Gastrocnemius medialis (tissue), 4 donors: ENCODE results near the gene DYNLT2B. TPM values are rescaled to one million over a fixed set of nuclear protein-coding genes. Genes with fewer than 3 reads are reported as not detected.

ENCODE experiments used
- ATAC-seq, 2 donors: fragments of 150-250 bp; one replicate each; pipeline ENCODE4 v1.9.1; 2016
- DNase-seq, 2 donors: peaks; one replicate each; pipeline ENCODE4 v3.0.0-alpha.2; 2019
- H3K27ac ChIP-seq, 4 donors: fragments of 200-600 bp; sonication (generic); 1 replicate in 1 of 4; 2 replicates in 3 of 4; pipeline ENCODE4 v1.5.1; 2016 to 2018; ENCODE audit warnings: mild to moderate bottlenecking in 2 of 4, moderate library complexity in 1 of 4
- H3K27me3 ChIP-seq, 3 donors: fragments of 200-600 bp; sonication (generic) in 2 of 3; 1 replicate in 1 of 3; 2 replicates in 2 of 3; pipeline versions ENCODE4 v1.5.1 to v1.6.0; 2016 to 2019; ENCODE audit warnings: mild to moderate bottlenecking in 1 of 3, moderate library complexity in 1 of 3
- H3K36me3 ChIP-seq, 2 donors: fragments of 200-600 bp; sonication (generic) in 1 of 2; one replicate each; pipeline ENCODE4 v1.5.1; 2017 to 2018
- H3K4me1 ChIP-seq, 2 donors: fragments of 200-600 bp; sonication (generic) in 1 of 2; one replicate each; pipeline ENCODE4 v1.5.1; 2016 to 2017; ENCODE audit warnings: mild to moderate bottlenecking in 2 of 2
- H3K4me3 ChIP-seq, 4 donors: fragments of 200-600 bp; sonication (generic) in 3 of 4; 1 replicate in 1 of 4; 2 replicates in 3 of 4; pipeline ENCODE4 v1.5.1; 2016 to 2019; ENCODE audit warnings: mild to moderate bottlenecking in 2 of 4
- H3K9me3 ChIP-seq, 3 donors: fragments of 200-600 bp; sonication (generic) in 2 of 3; 1 replicate in 1 of 3; 2 replicates in 2 of 3; pipeline ENCODE4 v1.5.1; 2016 to 2019
- POLR2A ChIP-seq, 2 donors: fragments of 450-650 bp; IDR thresholded peaks; one replicate each; pipeline ENCODE4 v1.6.1; 2017; ENCODE audit warnings: antibody characterized with exemption in 2 of 2, mild to moderate bottlenecking in 2 of 2, moderate library complexity in 2 of 2
- in situ Hi-C, 4 donors: fragments of 200-750 bp; cut with MboI; loops; one replicate each; pipeline versions ENCODE4 v1.15.0 to v1.8.0; 2017; ENCODE audit warnings: low sequenced_read_pairs in 4 of 4
- intact Hi-C: fragments of 100-400 bp; cut with DNase I; formaldehyde crosslinking; loops from one replicate; pipeline ENCODE4 v1.15.1; 2023; ENCODE audit warnings: low total_unique reads
- total RNA-seq, 4 donors: library from RNA; depleted of rRNA; stranded (reverse); fragments of >200 nt; gene quantifications; one replicate each; pipeline versions ENCODE4 v1.1.0 to v1.2.3, GENCODE V29; 2016
- TF ChIP-seq, protein P1 (sequence below), 5 experiments: fragments of 450-650 bp in 3 of 5; fragments of 200-600 bp in 2 of 5; sonication (generic) in 2 of 5; IDR thresholded peaks in 4 of 5; conservative IDR thresholded peaks in 1 of 5; 1 replicate in 4 of 5; 2 replicates in 1 of 5; pipeline ENCODE4 v1.5.1; 2016 to 2019; ENCODE audit warnings: antibody characterized with exemption in 5 of 5, mild to moderate bottlenecking in 3 of 5, moderate library complexity in 3 of 5

DYNLT2B gene
- total RNA-seq, 4 donors from 2014 or later = 2.3 to 3.3 TPM; not detected in 2

DNA sequence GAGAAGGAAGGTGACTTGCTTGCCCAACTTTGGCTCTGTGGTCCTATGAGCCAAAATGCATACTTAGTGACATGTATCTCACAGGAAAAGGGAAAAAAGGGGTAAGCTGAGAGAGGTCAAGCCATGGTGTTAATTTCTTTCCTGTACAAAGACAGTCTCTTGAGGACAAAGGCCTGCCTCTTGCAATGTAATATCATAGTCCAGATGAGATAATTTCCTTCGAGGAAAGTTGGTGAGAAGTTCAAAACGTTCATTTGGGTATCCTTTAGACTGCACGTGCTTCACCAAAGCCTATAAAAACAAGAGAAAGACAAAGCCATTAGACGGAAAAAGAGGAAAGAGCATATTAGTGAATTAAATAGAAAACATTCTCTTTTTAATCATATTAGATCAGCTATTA, 38.5 kb upstream of the DYNLT2B start:
- ATAC-seq (no peak), DNase-seq (no peak)
- H3K9me3 ChIP-seq = no peaks in the 10 kb centered on the region
- intact Hi-C loops (no loop called here), in situ Hi-C loops (no loop called here)
- no peaks in the 10 kb centered on the region for H3K27me3 ChIP-seq
- H3K4me1 ChIP-seq = no peaks in the 10 kb centered on the region
- peaks cover 0 to 67% of the 10 kb centered on the region in 2 donors for H3K36me3 ChIP-seq
- H3K4me3 ChIP-seq = no peak overlapping the region
- no peak for TF ChIP-seq POLR2A (IDR thresholded peaks at IDR 0.05)
- TF ChIP-seq, protein P1, sequence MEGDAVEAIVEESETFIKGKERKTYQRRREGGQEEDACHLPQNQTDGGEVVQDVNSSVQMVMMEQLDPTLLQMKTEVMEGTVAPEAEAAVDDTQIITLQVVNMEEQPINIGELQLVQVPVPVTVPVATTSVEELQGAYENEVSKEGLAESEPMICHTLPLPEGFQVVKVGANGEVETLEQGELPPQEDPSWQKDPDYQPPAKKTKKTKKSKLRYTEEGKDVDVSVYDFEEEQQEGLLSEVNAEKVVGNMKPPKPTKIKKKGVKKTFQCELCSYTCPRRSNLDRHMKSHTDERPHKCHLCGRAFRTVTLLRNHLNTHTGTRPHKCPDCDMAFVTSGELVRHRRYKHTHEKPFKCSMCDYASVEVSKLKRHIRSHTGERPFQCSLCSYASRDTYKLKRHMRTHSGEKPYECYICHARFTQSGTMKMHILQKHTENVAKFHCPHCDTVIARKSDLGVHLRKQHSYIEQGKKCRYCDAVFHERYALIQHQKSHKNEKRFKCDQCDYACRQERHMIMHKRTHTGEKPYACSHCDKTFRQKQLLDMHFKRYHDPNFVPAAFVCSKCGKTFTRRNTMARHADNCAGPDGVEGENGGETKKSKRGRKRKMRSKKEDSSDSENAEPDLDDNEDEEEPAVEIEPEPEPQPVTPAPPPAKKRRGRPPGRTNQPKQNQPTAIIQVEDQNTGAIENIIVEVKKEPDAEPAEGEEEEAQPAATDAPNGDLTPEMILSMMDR (IDR thresholded peaks at IDR 0.05 in 4 of 5, conservative IDR thresholded peaks at IDR 0.05 in 1 of 5) = no peak
- H3K27ac ChIP-seq = no peak overlapping the region

DNA sequence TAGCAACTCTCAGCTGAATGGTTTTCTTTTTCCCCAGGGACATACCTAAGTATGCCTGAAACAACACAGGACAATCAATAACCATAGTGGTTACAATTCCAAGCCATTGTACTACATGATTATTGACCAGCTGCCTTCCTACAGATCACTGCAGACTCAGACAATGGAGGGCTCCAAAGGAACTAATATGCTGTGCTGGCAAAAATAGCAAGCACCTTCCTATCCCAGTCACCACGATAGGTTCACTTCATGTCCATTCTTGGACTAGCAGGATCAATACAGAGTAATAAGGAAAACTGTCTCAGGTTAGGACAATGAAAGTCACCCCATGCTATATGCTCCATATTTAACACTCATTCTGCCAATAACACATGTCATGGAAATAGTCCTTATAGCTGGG, 37.6 kb upstream of the DYNLT2B start:
- intact Hi-C loops (no loop called here), in situ Hi-C loops (no loop called here)
- H3K27ac ChIP-seq = no peak overlapping the region
- no peaks in the 10 kb centered on the region for H3K4me1 ChIP-seq
- TF ChIP-seq POLR2A (IDR thresholded peaks at IDR 0.05) = no peak
- TF ChIP-seq, protein P1 (IDR thresholded peaks at IDR 0.05 in 4 of 5, conservative IDR thresholded peaks at IDR 0.05 in 1 of 5) = no peak
- H3K36me3 ChIP-seq = peaks cover 0 to 60% of the 10 kb centered on the region in 2 donors
- H3K4me3 ChIP-seq = no peak overlapping the region
- DNase-seq (no peak), ATAC-seq (no peak)
- no peaks in the 10 kb centered on the region for H3K27me3 ChIP-seq
- H3K9me3 ChIP-seq = no peaks in the 10 kb centered on the region

DNA sequence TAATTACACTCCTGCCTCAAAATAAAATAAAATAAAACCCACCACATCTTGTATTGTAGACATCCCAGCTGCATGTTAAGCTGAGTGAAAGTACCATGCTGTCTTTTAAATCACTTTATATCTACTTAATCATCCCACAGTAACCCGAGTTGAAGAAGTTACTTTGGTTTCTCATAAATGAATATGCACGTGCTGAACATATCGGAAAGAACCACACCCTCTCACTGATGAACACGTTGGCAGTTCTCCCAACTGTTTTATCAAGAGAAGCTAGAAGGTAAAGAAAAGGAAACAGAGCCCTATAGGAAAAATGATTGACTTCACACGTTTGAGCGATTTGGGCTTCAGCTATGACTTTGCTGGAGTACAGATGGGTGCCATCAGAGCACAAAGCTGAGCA, 36.1 kb upstream of the DYNLT2B start:
- TF ChIP-seq POLR2A (IDR thresholded peaks at IDR 0.05) = no peak
- TF ChIP-seq, protein P1 (IDR thresholded peaks at IDR 0.05 in 4 of 5, conservative IDR thresholded peaks at IDR 0.05 in 1 of 5) = no peak
- intact Hi-C loops = no loop called here

DNA sequence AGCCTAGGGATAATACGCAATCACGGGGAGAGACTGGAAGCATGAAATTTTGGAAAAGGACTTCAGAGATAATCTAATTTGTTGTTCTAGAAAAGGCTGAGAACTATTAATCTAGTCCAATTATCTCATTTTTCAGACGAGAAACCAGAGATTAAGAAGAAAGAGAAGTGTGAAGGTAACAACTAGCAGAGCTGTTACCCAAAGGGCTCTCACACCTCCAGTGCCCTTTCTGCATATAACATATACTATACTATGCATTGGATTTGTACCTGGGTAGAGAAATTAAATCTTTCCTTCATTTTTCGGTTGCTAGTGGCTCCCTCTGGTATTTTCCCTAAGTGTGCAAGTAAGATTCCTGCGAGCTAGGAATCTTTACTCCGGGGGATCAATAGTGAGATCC, 33.5 kb upstream of the DYNLT2B start:
- no peak overlapping the region for H3K27ac ChIP-seq
- no peaks in the 10 kb centered on the region for H3K9me3 ChIP-seq
- H3K36me3 ChIP-seq = peaks cover 0 to 42% of the 10 kb centered on the region in 2 donors
- no peaks in the 10 kb centered on the region for H3K4me1 ChIP-seq
- ATAC-seq = no peak
- H3K27me3 ChIP-seq = no peaks in the 10 kb centered on the region
- intact Hi-C loops = no loop called here
- in situ Hi-C loops = no loop called here
- DNase-seq = no peak
- H3K4me3 ChIP-seq = no peak overlapping the region
- no peak for TF ChIP-seq POLR2A (IDR thresholded peaks at IDR 0.05)
- TF ChIP-seq, protein P1 (IDR thresholded peaks at IDR 0.05 in 4 of 5, conservative IDR thresholded peaks at IDR 0.05 in 1 of 5) = no peak

More for the DNA sequence above, 36.1 kb upstream of the DYNLT2B start:
- H3K4me3 ChIP-seq = no peak overlapping the region
- H3K4me1 ChIP-seq = no peaks in the 10 kb centered on the region
- DNase-seq (no peak), ATAC-seq (no peak)
- in situ Hi-C loops = no loop called here
- no peak overlapping the region for H3K27ac ChIP-seq
- no peaks in the 10 kb centered on the region for H3K27me3 ChIP-seq
- no peaks in the 10 kb centered on the region for H3K9me3 ChIP-seq
- peaks cover 0 to 45% of the 10 kb centered on the region in 2 donors for H3K36me3 ChIP-seq

DNA sequence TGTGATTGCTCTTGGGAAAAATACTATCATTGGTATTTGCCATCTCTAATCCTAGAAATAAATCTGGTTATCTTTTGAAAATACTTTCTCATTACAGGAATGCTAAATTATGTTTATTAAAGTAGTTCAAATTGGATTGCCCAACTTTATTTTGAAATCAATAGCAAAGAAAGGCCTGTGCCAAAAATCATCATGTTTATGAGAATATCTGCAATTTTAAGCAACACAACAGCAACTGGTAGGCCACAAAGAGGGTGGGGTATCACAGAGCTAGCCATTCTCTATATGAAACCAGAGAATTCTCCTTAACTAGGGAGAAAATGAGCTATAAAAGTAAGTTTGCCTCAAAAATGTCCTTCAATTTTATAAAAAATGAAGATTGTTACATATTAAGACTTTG, 32.0 kb upstream of the DYNLT2B start:
- Histone ChIP-seq H3K27ac (no peak overlapping the region), H3K4me3 (no peak overlapping the region), H3K36me3 (peaks cover 0 to 27% of the 10 kb centered on the region in 2 donors), H3K4me1 (no peaks in the 10 kb centered on the region), H3K27me3 (no peaks in the 10 kb centered on the region), H3K9me3 (no peaks in the 10 kb centered on the region)
- DNase-seq = no peak
- no peak for TF ChIP-seq POLR2A (IDR thresholded peaks at IDR 0.05)
- TF ChIP-seq, protein P1 (IDR thresholded peaks at IDR 0.05 in 4 of 5, conservative IDR thresholded peaks at IDR 0.05 in 1 of 5) = no peak
- in situ Hi-C loops (no loop called here), intact Hi-C loops (no loop called here)
- ATAC-seq = no peak
